Upper lobe of left lung (tissue), 6 donors: ENCODE measurements around the gene EWSR1. TPM values are rescaled to one million over a fixed set of nuclear protein-coding genes. Genes with fewer than 3 reads are reported as not detected.
A peak's percentile ranks its signal among the peaks of the same experiment; 100 is the strongest.

ENCODE experiments used
- ATAC-seq, 2 donors: fragments of 200-7000 bp; cut with Tn5 transposase; one replicate each; pipeline ENCODE4 v1.9.1; 2022; ENCODE audit warnings: mild to moderate bottlenecking in 2 of 2, moderate library complexity in 2 of 2; ENCODE audit not compliant: low FRiP score in 2 of 2
- DNase-seq, 2 donors: peaks; one replicate each; pipeline ENCODE4 v3.0.0-alpha.2; 2019 to 2020
- H3K27ac ChIP-seq, 4 donors: fragments of 200-600 bp; sonication (generic); one replicate each; pipeline ENCODE4 v1.5.1; 2016 to 2019
- H3K27me3 ChIP-seq, 4 donors: fragments of 200-600 bp; sonication (generic); one replicate each; pipeline ENCODE4 v1.5.1; 2017 to 2019
- H3K36me3 ChIP-seq, 4 donors: fragments of 200-600 bp; sonication (generic); one replicate each; pipeline ENCODE4 v1.5.1; 2016 to 2019
- H3K4me1 ChIP-seq, 4 donors: fragments of 200-600 bp; sonication (generic); one replicate each; pipeline ENCODE4 v1.5.1; 2018 to 2019
- H3K4me3 ChIP-seq, 4 donors: fragments of 200-600 bp; sonication (generic); one replicate each; pipeline ENCODE4 v1.5.1; 2017 to 2019; ENCODE audit warnings: mild to moderate bottlenecking in 2 of 4, moderate library complexity in 1 of 4
- H3K9me3 ChIP-seq, 4 donors: fragments of 200-600 bp; sonication (generic); one replicate each; pipeline ENCODE4 v1.5.1; 2018 to 2019
- CTCF ChIP-seq, 6 experiments: fragments of 450-650 bp in 4 of 6; fragments of 200-600 bp in 2 of 6; sonication (generic) in 2 of 6; IDR thresholded peaks; one replicate each; pipeline ENCODE4 v1.5.1; 2016 to 2019; ENCODE audit warnings: antibody characterized with exemption in 6 of 6
- EP300 ChIP-seq, 4 donors: sonication (generic); formaldehyde crosslinking; IDR thresholded peaks; one replicate each; pipeline ENCODE4 v1.5.1; 2017; ENCODE audit warnings: antibody characterized with exemption in 4 of 4, control low read depth in 2 of 4
- POLR2A ChIP-seq, 4 donors: fragments of 450-650 bp; IDR thresholded peaks; one replicate each; pipeline ENCODE4 v1.5.1; 2016 to 2017; ENCODE audit warnings: antibody characterized with exemption in 4 of 4, mild to moderate bottlenecking in 2 of 4
- POLR2AphosphoS5 ChIP-seq, 2 donors: sonication (generic); formaldehyde crosslinking; IDR thresholded peaks; one replicate each; pipeline ENCODE4 v1.5.1; 2017; ENCODE audit warnings: antibody characterized with exemption in 2 of 2
- WGBS, 2 donors: methylation state at CpG; one replicate each; pipeline ENCODE4 v1.1.5; 2017 to 2018; 5-methylcytosine and 5-hydroxymethylcytosine counted together
- total RNA-seq, 6 donors: library from RNA; depleted of rRNA in 4 of 6; stranded (reverse); fragments of >200 nt in 4 of 6; gene quantifications; one replicate each; pipeline versions ENCODE4 v1.1.0 to v1.2.1, GENCODE V29; 2016 to 2021
- donor health status: DM: no; HTN: no; CAD: no; lungs with moderate emphysema.
- donor health status: DM: no; HTN: yes; CAD: no; lungs with severe emphysema.

The EWSR1 gene
- total RNA-seq, 6 donors from 2014 or later: 156 to 293 (median 183) TPM

- TF ChIP-seq EP300 (IDR thresholded peaks at IDR 0.05) (no peak), POLR2AphosphoS5 (IDR thresholded peaks at IDR 0.05) (no peak), POLR2A (IDR thresholded peaks at IDR 0.05) (no peak), CTCF (IDR thresholded peaks at IDR 0.05) (no peak)
- DNase-seq (peak in 1 of 2 donors; percentile 79), ATAC-seq (no peak)
- H3K4me1 ChIP-seq: peaks cover 0 to 2% (median 0%) of the 10 kb centered on the region in 4 donors
- H3K4me3 ChIP-seq: no peak overlapping the region
- H3K36me3 ChIP-seq: peaks cover 0 to 48% (median 29%) of the 10 kb centered on the region in 4 donors
- H3K27ac ChIP-seq: no peak overlapping the region
- H3K27me3 ChIP-seq: no peaks in the 10 kb centered on the region
- no peaks in the 10 kb centered on the region for H3K9me3 ChIP-seq
- 91 to 92% methylated on average over 5 to 16 of the region's 17 CpGs for WGBS, 2 donors
Measured at GRCh38 chr22:29260601-29261315, 7.3 kb upstream of the EWSR1 start.

GRCh38 chr22:29263791-29264276, 4.2 kb upstream of the EWSR1 start:
- H3K27ac ChIP-seq: no peak overlapping the region
- ATAC-seq: no peak
- TF ChIP-seq CTCF (IDR thresholded peaks at IDR 0.05): no peak
- TF ChIP-seq POLR2AphosphoS5 (IDR thresholded peaks at IDR 0.05): no peak
- TF ChIP-seq EP300 (IDR thresholded peaks at IDR 0.05): no peak
- TF ChIP-seq POLR2A (IDR thresholded peaks at IDR 0.05): no peak

GRCh38 chr22:29265305-29265704, 2.8 kb upstream of the EWSR1 start:
- peak in 1 of 2 donors; percentile 79 for DNase-seq
- 91 to 100% methylated on average over 2 to 7 of the region's 7 CpGs for WGBS, 2 donors
- TF ChIP-seq POLR2AphosphoS5 (IDR thresholded peaks at IDR 0.05): no peak
- TF ChIP-seq POLR2A (IDR thresholded peaks at IDR 0.05): no peak
- no peak for TF ChIP-seq EP300 (IDR thresholded peaks at IDR 0.05)
- TF ChIP-seq CTCF (IDR thresholded peaks at IDR 0.05): no peak
- H3K27ac ChIP-seq: peak overlapping the region in 1 of 4 donors; percentile 99
- H3K27me3 ChIP-seq: no peaks in the 10 kb centered on the region
- H3K36me3 ChIP-seq: peaks cover 0 to 34% (median 25%) of the 10 kb centered on the region in 4 donors
- no peak overlapping the region for H3K4me3 ChIP-seq
- peaks cover 15 to 33% (median 25%) of the 10 kb centered on the region in 4 donors for H3K4me1 ChIP-seq
- no peaks in the 10 kb centered on the region for H3K9me3 ChIP-seq
- ATAC-seq: no peak

More at GRCh38 chr22:29263791-29264276, 4.2 kb upstream of the EWSR1 start:
- Histone ChIP-seq H3K36me3 (peaks cover 0 to 48% (median 29%) of the 10 kb centered on the region in 4 donors), H3K9me3 (no peaks in the 10 kb centered on the region), H3K27me3 (no peaks in the 10 kb centered on the region), H3K4me1 (peaks cover 11 to 18% (median 14%) of the 10 kb centered on the region in 4 donors), H3K4me3 (no peak overlapping the region)
- DNase-seq: peak in 1 of 2 donors; percentile 82
- 91 to 94% methylated on average over 8 to 13 of the region's 14 CpGs for WGBS, 2 donors

- WGBS, 2 donors: 57 to 78% methylated on average over 4 of the region's 4 CpGs
Measured at GRCh38 chr22:29265929-29266328, 2.1 kb upstream of the EWSR1 start.

More at GRCh38 chr22:29265929-29266328, 2.1 kb upstream of the EWSR1 start:
- ATAC-seq: no peak
- Histone ChIP-seq H3K36me3 (peaks cover 0 to 28% (median 22%) of the 10 kb centered on the region in 4 donors), H3K27me3 (no peaks in the 10 kb centered on the region), H3K4me1 (peaks cover 21 to 39% (median 32%) of the 10 kb centered on the region in 4 donors), H3K4me3 (no peak overlapping the region), H3K27ac (peak overlapping the region in 2 of 4 donors; percentile 43 to 99), H3K9me3 (no peaks in the 10 kb centered on the region)
- TF ChIP-seq CTCF (IDR thresholded peaks at IDR 0.05): no peak
- TF ChIP-seq POLR2AphosphoS5 (IDR thresholded peaks at IDR 0.05): no peak
- TF ChIP-seq EP300 (IDR thresholded peaks at IDR 0.05): no peak
- no peak for TF ChIP-seq POLR2A (IDR thresholded peaks at IDR 0.05)
- DNase-seq: no peak
